Neural cell (in vitro differentiated cells): ENCODE data around the gene ZNF516. TPM values are rescaled to one million over a fixed set of nuclear protein-coding genes. Genes with fewer than 3 reads are reported as not detected.

Source experiments
- H2AFZ ChIP-seq: fragments of 200-600, 300-800 bp; sonication (generic), shearing (Covaris generic); 2 replicates; pipeline ENCODE4 v1.6.0; 2014; ENCODE audit warnings: low read depth, mild to moderate bottlenecking, antibody characterized with exemption, low read length, moderate library complexity
- H3F3A ChIP-seq: fragments of 200-600 bp; shearing (Covaris generic); 2 replicates; pipeline ENCODE4 v1.6.1; 2016; ENCODE audit warnings: mild to moderate bottlenecking, moderate library complexity, mixed read lengths, antibody characterized with exemption, low read length; ENCODE audit not compliant: insufficient read depth, poor library complexity, severe bottlenecking
- H3K27ac ChIP-seq: fragments of 200-600, 300-800 bp; sonication (generic), shearing (Covaris generic); 2 replicates; pipeline ENCODE4 v1.5.1; 2014; ENCODE audit warnings: mild to moderate bottlenecking, low read length, moderate library complexity
- H3K27me3 ChIP-seq: fragments of 300-800, 200-600 bp; sonication (generic), shearing (Covaris generic); 2 replicates; pipeline ENCODE4 v1.6.0; 2014; ENCODE audit warnings: mild to moderate bottlenecking, low read depth, low read length, moderate library complexity; ENCODE audit not compliant: insufficient read depth
- H3K36me3 ChIP-seq: fragments of 300-800, 200-600 bp; sonication (generic), shearing (Covaris generic); 2 replicates; pipeline ENCODE4 v1.5.1; 2014; ENCODE audit warnings: mild to moderate bottlenecking, antibody characterized with exemption, low read length, moderate library complexity; ENCODE audit not compliant: insufficient read depth
- H3K4me2 ChIP-seq: fragments of 300-800, 200-600 bp; sonication (generic), shearing (Covaris generic); 2 replicates; pipeline ENCODE4 v1.6.0; 2014; ENCODE audit warnings: mild to moderate bottlenecking, low read length
- H3K4me3 ChIP-seq: fragments of 300-800, 200-600 bp; sonication (generic), shearing (Covaris generic); 2 replicates; pipeline ENCODE4 v1.5.1; 2014; ENCODE audit warnings: mild to moderate bottlenecking, low read length, moderate library complexity
- H3K79me2 ChIP-seq: fragments of 200-600 bp; shearing (Covaris generic); replicated peaks from 2 replicates; pipeline ENCODE4 v1.6.0; 2014; ENCODE audit warnings: mild to moderate bottlenecking, low read length, moderate library complexity; ENCODE audit not compliant: insufficient read depth
- H3K9ac ChIP-seq: fragments of 300-800, 200-600 bp; sonication (generic), shearing (Covaris generic); 2 replicates; pipeline ENCODE4 v1.6.1; 2016; ENCODE audit warnings: mild to moderate bottlenecking, low read length, mixed read lengths
- H3K9me2 ChIP-seq: fragments of 200-600 bp; shearing (Covaris generic); 2 replicates; pipeline ENCODE4 v1.6.1; 2016; ENCODE audit warnings: mild to moderate bottlenecking, low read length, mixed read lengths; ENCODE audit not compliant: insufficient read depth
- H3K9me3 ChIP-seq: fragments of 200-600, 300-800 bp; sonication (generic), shearing (Covaris generic); 2 replicates; pipeline ENCODE4 v1.6.1; 2016; ENCODE audit warnings: mild to moderate bottlenecking, mixed run types, low read length, moderate library complexity, mixed read lengths
- H4K20me1 ChIP-seq: fragments of 200-600 bp; shearing (Covaris generic); 2 replicates; pipeline ENCODE4 v1.6.1; 2016; ENCODE audit warnings: mild to moderate bottlenecking, mixed run types; ENCODE audit not compliant: insufficient read depth
- EP300 ChIP-seq: fragments of 450-650 bp; conservative IDR thresholded peaks from 2 replicates; pipeline ENCODE4 v1.6.1; 2014; ENCODE audit warnings: antibody characterized with exemption, mild to moderate bottlenecking, moderate library complexity; ENCODE audit not compliant: poor library complexity, severe bottlenecking
- EZH2 ChIP-seq: fragments of 200-600, 300-800 bp; shearing (Covaris generic), sonication (generic); IDR thresholded peaks from 2 replicates; pipeline ENCODE4 v1.6.1; 2014; ENCODE audit warnings: antibody characterized with exemption, low read length, borderline replicate concordance, mild to moderate bottlenecking; ENCODE audit not compliant: insufficient read depth, poor library complexity, severe bottlenecking
- MXI1 ChIP-seq: fragments of 450-650 bp; conservative IDR thresholded peaks from 2 replicates; pipeline ENCODE4 v1.6.1; 2014; ENCODE audit warnings: antibody characterized with exemption, mild to moderate bottlenecking; ENCODE audit not compliant: poor library complexity, severe bottlenecking
- POLR2AphosphoS5 ChIP-seq: IDR thresholded peaks from 2 replicates; pipeline ENCODE4 v1.6.1; 2012
- RAD21 ChIP-seq: fragments of 450-650 bp; conservative IDR thresholded peaks from 2 replicates; pipeline ENCODE4 v1.6.1; 2014; ENCODE audit warnings: antibody characterized with exemption, mild to moderate bottlenecking, moderate library complexity
- SMC3 ChIP-seq: fragments of 450-650 bp; conservative IDR thresholded peaks from 2 replicates; pipeline ENCODE4 v1.6.1; 2014; ENCODE audit warnings: antibody characterized with exemption, mild to moderate bottlenecking, moderate library complexity; ENCODE audit not compliant: poor library complexity
- TAF1 ChIP-seq: IDR thresholded peaks from 2 replicates; pipeline ENCODE4 v1.6.1; 2012; ENCODE audit warnings: low read depth
- polyA plus RNA-seq: library from polyadenylated mRNA; depleted of rRNA; stranded (reverse); fragments of >200 nt; gene quantifications from 2 replicates; pipeline ENCODE4 v1.2.3, GENCODE V29; 2014
- TF ChIP-seq, protein P1 (sequence below): fragments of 450-650 bp; IDR thresholded peaks from 2 replicates; pipeline ENCODE4 v1.5.1; 2014; ENCODE audit warnings: antibody characterized with exemption, mild to moderate bottlenecking, moderate library complexity; ENCODE audit not compliant: poor library complexity, severe bottlenecking
- TF ChIP-seq, protein P2 (sequence below): IDR thresholded peaks from 2 replicates; pipeline ENCODE4 v1.6.1; 2012; ENCODE audit warnings: borderline replicate concordance

Gene ZNF516
- polyA plus RNA-seq, 1 donor from 2014 or later = 11.5 TPM

DNA sequence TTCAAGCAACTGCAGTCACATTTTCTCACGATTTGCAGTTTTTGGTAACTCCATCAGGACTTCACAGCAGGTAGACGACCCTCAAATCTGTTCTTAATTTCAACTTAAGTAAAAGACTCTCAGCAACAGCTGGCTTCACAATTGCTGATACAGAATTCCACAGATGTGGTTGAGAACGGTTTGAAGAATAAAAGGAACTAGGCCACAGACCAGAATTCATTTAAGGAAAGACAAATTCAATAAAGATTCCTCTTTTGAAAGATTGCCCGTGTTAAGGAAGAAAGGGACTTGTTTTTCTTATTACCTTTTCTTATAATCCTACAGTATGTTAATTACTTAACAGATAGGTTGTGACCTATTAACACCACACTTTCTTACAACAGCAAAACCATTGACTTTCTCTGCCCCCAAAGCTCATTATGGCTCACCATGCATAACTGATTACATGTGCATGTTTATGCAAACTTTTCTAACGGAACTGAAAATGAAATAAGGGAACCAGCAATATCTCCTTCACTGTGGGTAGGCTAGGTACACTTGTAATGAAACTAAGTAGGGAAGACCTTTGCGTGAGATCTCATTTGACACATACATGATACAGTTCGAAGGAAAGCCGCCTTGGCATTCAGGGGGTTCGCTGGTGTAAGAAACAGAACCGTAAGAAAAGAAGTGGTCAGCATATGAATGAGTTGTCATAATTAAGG, 4.7 kb upstream of the ZNF516 start:
- Histone ChIP-seq H3K27me3 (no peaks in the 10 kb centered on the region), H3K4me2 (no peak overlapping the region), H2AFZ (no peak overlapping the region), H3K27ac (no peak overlapping the region), H3K9me3 (no peaks in the 10 kb centered on the region), H3K79me2 (no peaks in the 10 kb centered on the region), H3K9me2 (no peaks in the 10 kb centered on the region), H3K9ac (no peak overlapping the region), H4K20me1 (no peaks in the 10 kb centered on the region), H3K36me3 (no peaks in the 10 kb centered on the region), H3K4me3 (no peak overlapping the region), H3F3A (no peaks in the 10 kb centered on the region)
- TF ChIP-seq MXI1 = no peak

DNA sequence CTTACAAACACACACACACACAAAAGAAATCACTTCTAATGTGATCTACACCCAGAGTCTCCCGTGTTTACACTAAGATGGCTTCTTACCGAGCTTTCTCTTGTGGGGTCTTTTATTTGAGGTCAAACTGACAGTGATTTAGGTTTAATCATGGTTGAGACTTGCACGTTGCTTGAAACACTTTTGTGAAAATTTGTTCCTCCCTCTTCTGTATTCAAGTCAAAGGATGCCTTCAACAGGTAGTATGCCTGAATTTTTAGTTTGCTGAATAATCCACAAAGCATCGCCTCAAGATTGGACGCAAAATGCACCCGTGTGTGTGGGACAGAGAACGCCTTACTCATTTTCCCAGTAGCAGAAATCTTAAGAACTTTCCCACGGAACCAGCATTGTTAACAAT, 4.0 kb upstream of the ZNF516 start:
- Histone ChIP-seq H4K20me1 (no peaks in the 10 kb centered on the region), H3K9me2 (no peaks in the 10 kb centered on the region), H3K9me3 (no peaks in the 10 kb centered on the region), H3K36me3 (no peaks in the 10 kb centered on the region), H3K27me3 (no peaks in the 10 kb centered on the region), H3K4me3 (no peak overlapping the region), H3K79me2 (no peaks in the 10 kb centered on the region), H3F3A (no peaks in the 10 kb centered on the region), H2AFZ (no peak overlapping the region), H3K9ac (no peak overlapping the region), H3K27ac (no peak overlapping the region), H3K4me2 (no peak overlapping the region)
- no peak for TF ChIP-seq EZH2
- TF ChIP-seq SMC3 = no peak
- TF ChIP-seq TAF1 = no peak
- TF ChIP-seq, protein P1, sequence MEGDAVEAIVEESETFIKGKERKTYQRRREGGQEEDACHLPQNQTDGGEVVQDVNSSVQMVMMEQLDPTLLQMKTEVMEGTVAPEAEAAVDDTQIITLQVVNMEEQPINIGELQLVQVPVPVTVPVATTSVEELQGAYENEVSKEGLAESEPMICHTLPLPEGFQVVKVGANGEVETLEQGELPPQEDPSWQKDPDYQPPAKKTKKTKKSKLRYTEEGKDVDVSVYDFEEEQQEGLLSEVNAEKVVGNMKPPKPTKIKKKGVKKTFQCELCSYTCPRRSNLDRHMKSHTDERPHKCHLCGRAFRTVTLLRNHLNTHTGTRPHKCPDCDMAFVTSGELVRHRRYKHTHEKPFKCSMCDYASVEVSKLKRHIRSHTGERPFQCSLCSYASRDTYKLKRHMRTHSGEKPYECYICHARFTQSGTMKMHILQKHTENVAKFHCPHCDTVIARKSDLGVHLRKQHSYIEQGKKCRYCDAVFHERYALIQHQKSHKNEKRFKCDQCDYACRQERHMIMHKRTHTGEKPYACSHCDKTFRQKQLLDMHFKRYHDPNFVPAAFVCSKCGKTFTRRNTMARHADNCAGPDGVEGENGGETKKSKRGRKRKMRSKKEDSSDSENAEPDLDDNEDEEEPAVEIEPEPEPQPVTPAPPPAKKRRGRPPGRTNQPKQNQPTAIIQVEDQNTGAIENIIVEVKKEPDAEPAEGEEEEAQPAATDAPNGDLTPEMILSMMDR = no peak
- no peak for TF ChIP-seq EP300
- TF ChIP-seq, protein P2, sequence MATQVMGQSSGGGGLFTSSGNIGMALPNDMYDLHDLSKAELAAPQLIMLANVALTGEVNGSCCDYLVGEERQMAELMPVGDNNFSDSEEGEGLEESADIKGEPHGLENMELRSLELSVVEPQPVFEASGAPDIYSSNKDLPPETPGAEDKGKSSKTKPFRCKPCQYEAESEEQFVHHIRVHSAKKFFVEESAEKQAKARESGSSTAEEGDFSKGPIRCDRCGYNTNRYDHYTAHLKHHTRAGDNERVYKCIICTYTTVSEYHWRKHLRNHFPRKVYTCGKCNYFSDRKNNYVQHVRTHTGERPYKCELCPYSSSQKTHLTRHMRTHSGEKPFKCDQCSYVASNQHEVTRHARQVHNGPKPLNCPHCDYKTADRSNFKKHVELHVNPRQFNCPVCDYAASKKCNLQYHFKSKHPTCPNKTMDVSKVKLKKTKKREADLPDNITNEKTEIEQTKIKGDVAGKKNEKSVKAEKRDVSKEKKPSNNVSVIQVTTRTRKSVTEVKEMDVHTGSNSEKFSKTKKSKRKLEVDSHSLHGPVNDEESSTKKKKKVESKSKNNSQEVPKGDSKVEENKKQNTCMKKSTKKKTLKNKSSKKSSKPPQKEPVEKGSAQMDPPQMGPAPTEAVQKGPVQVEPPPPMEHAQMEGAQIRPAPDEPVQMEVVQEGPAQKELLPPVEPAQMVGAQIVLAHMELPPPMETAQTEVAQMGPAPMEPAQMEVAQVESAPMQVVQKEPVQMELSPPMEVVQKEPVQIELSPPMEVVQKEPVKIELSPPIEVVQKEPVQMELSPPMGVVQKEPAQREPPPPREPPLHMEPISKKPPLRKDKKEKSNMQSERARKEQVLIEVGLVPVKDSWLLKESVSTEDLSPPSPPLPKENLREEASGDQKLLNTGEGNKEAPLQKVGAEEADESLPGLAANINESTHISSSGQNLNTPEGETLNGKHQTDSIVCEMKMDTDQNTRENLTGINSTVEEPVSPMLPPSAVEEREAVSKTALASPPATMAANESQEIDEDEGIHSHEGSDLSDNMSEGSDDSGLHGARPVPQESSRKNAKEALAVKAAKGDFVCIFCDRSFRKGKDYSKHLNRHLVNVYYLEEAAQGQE = no peak
- no peak for TF ChIP-seq RAD21
- no peak for TF ChIP-seq POLR2AphosphoS5
- TF ChIP-seq MXI1 = no peak
